ENCODE measurements around the gene CCDC126.
A peak's percentile ranks its signal among the peaks of the same experiment; 100 is the strongest.
"Not testable (repeated sequence)": the region's sequence is repeated elsewhere in the genome, so short reads cannot be mapped to it uniquely, and the experiment has no call there.

CCDC126 gene

GRCh38 chr7:23628370-23628769, 31.2 kb downstream of the CCDC126 start:
- no peak for DNase-seq (ENCODE audit: low spot score)

- DNase-seq (ENCODE audit: low spot score), result no peak
Observed at GRCh38 chr7:23633417-23633816, 36.2 kb downstream of the CCDC126 start.

- DNase-seq (ENCODE audit: low spot score), result no peak
Observed at GRCh38 chr7:23645822-23646221, 48.6 kb downstream of the CCDC126 start.

GRCh38 chr7:23653942-23654341, 56.8 kb downstream of the CCDC126 start:
- no peak for DNase-seq (ENCODE audit: low spot score)

- DNase-seq (ENCODE audit: low spot score), result peak; percentile 52
Observed at GRCh38 chr7:23654508-23654907, 57.3 kb downstream of the CCDC126 start.

- DNase-seq (ENCODE audit: low spot score), result no peak
Observed at GRCh38 chr7:23655433-23655832, 58.3 kb downstream of the CCDC126 start.

GRCh38 chr7:23658831-23659427, 61.7 kb downstream of the CCDC126 start:
- no peak for DNase-seq (ENCODE audit: low spot score)

GRCh38 chr7:23661385-23661784, 64.2 kb downstream of the CCDC126 start:
- DNase-seq (ENCODE audit: low spot score), result no peak

GRCh38 chr7:23662124-23662983, 65.2 kb downstream of the CCDC126 start:
- DNase-seq (ENCODE audit: low spot score), result no peak

GRCh38 chr7:23662984-23663313, 65.8 kb downstream of the CCDC126 start:
- DNase-seq (ENCODE audit: low spot score), result no peak

- no peak for DNase-seq (ENCODE audit: low spot score)
Observed at GRCh38 chr7:23664122-23664521, 66.9 kb downstream of the CCDC126 start.

- no peak for DNase-seq (ENCODE audit: low spot score)
Observed at GRCh38 chr7:23672033-23672432, 74.9 kb downstream of the CCDC126 start.

- DNase-seq (ENCODE audit: low spot score), result peak; percentile 92
Observed at GRCh38 chr7:23679898-23680413, 82.8 kb downstream of the CCDC126 start, which contains the start of gene FAM221A. Gene FAM221A, plus strand, starts transcription at chr7:23680199. Its CDS starts 20 bp downstream, at chr7:23680219.

- peak; percentile 86 for DNase-seq (ENCODE audit: low spot score)
Observed at GRCh38 chr7:23680414-23681405, 83.5 kb downstream of the CCDC126 start.

GRCh38 chr7:23684041-23684440, 86.9 kb downstream of the CCDC126 start:
- not testable (repeated sequence) for DNase-seq (ENCODE audit: low spot score)

GRCh38 chr7:23685731-23686130, 88.5 kb downstream of the CCDC126 start:
- DNase-seq (ENCODE audit: low spot score), result no peak

GRCh38 chr7:23687011-23687410, 89.8 kb downstream of the CCDC126 start:
- DNase-seq (ENCODE audit: low spot score), result no peak

GRCh38 chr7:23689165-23689564, 92.0 kb downstream of the CCDC126 start:
- no peak for DNase-seq (ENCODE audit: low spot score)

- no peak for DNase-seq (ENCODE audit: low spot score)
Observed at GRCh38 chr7:23691320-23691719, 94.1 kb downstream of the CCDC126 start.

- DNase-seq (ENCODE audit: low spot score), result no peak
Observed at GRCh38 chr7:23693224-23693623, 96.0 kb downstream of the CCDC126 start.

Measured in ecto neural progenitor cell (in vitro differentiated cells).